Activated naive CD8-positive, alpha-beta T cell treated with anti-CD3 and anti-CD28 coated beads, Interleukin-2, amount 50 U/mL, for 16 hours (primary cell): ENCODE measurements around the gene NEURL2.

Experiments
- DNase-seq: peaks from one replicate; pipeline ENCODE4 v3.0.0-alpha.2; 2020; ENCODE audit warnings: low read depth, low spot score

The NEURL2 gene

DNA sequence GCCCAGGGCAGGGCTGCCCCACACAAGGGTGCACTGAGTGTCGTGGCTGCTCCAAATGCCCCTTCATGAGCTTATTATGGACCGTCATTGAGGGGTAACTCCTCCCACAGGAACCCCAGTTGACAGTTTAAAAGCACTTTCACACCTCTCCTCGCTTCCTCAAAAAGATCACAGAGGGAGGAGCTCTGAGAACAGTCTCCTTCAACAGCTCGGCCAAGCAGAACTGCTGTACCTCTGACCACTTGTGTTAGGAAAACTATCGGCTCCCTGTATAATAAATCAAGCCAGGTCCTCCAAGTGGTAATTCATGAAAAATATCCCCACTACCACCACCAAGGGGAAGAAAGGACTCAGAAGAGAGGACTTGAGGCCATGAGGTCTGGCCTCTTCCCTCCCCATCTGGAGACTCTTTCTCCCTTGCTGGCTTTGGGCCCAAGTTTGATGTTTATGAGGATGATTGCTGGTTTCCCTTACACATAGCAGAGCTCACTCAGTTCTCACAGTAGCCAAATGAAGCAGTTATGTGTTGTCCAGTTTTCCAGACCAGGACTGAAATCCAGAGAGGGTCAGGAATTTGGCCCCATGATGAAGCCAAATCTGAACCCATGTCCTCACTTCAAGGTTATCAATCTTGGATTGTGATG lies 48.7 kb downstream of the NEURL2 start:
- no peak for DNase-seq

DNA sequence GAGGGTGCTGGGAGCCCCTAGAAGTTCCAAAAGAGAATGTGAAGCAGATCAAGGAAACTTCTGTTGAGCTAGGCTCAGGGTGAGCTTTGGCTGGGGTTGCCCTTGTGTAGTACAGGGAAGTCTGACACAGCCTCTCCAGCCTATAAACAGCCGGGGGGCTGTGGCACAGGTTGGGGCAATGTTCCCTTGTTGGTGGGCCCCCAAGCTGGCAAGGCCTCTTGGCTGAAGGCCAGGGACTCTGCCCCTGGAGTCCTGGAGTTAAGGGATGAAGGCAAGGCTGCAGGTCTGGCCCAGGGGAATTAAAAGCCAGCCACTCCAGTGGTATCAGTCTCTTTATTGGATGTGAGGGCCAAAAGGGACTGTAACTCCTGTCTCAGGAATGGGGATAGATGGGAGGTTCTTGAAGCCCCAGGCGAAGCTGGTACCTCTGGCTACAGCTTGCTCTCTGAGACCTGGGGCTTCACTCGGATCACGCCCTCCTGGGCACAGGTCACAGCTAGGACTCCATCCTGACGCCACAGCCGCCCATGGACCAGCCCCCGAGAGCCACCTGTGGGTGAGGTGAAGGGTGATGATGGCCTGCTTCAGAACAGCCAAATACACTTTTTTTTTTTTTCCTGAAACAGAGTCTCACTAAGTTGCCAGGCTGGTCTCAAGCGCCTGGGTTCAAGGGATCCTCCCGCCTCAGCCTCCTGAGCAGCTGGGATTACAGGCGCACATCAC lies 49.4 kb downstream of the NEURL2 start:
- DNase-seq = no peak

GRCh38 chr20:45840700-45841198 lies 50.3 kb downstream of the NEURL2 start:
- no peak for DNase-seq
